Stimulated activated CD4-positive, alpha-beta T cell treated with anti-CD3 and anti-CD28 coated beads, Interleukin-2, amount 100 ng/mL, for 48 hours (primary cell): ENCODE data around the gene GPR160.

Experiments
- DNase-seq, 2 donors: peaks; one replicate each; pipeline ENCODE4 v3.0.0-alpha.2; 2020

GPR160 gene

GRCh38 chr3:170033489-170033888, 4.3 kb upstream of the GPR160 start:
- no peak for DNase-seq

- no peak for DNase-seq
These were observed 777 bp downstream of the GPR160 start for GRCh38 chr3:170038434-170039110.

GRCh38 chr3:170040418-170040817, 2.6 kb downstream of the GPR160 start:
- DNase-seq: no peak

GRCh38 chr3:170043506-170043905, 5.7 kb downstream of the GPR160 start:
- DNase-seq: no peak

GRCh38 chr3:170044271-170044670, 6.5 kb downstream of the GPR160 start:
- DNase-seq: no peak

GRCh38 chr3:170044795-170045244, 7.0 kb downstream of the GPR160 start:
- no peak for DNase-seq

- DNase-seq: no peak
These were observed 8.7 kb downstream of the GPR160 start for GRCh38 chr3:170046269-170047132.

GRCh38 chr3:170047133-170047404, 9.3 kb downstream of the GPR160 start:
- DNase-seq: no peak

- DNase-seq: no peak
These were observed 11.6 kb downstream of the GPR160 start for GRCh38 chr3:170049146-170050000.

- no peak for DNase-seq
These were observed 13.0 kb downstream of the GPR160 start for GRCh38 chr3:170050753-170051152.

- no peak for DNase-seq
These were observed 14.6 kb downstream of the GPR160 start for GRCh38 chr3:170052398-170052797.

GRCh38 chr3:170054204-170054603, 16.4 kb downstream of the GPR160 start:
- no peak for DNase-seq

- peak in 1 of 2 donors; percentile 27 for DNase-seq
These were observed 17.4 kb downstream of the GPR160 start for GRCh38 chr3:170055209-170055608.

GRCh38 chr3:170056710-170057454, 19.1 kb downstream of the GPR160 start:
- DNase-seq: no peak

- no peak for DNase-seq
These were observed 19.8 kb downstream of the GPR160 start for GRCh38 chr3:170057550-170057949.

- DNase-seq: no peak
These were observed 20.3 kb downstream of the GPR160 start for GRCh38 chr3:170058127-170058526.

- no peak for DNase-seq
These were observed 21.7 kb downstream of the GPR160 start for GRCh38 chr3:170059447-170059846.

GRCh38 chr3:170062068-170062467, 24.3 kb downstream of the GPR160 start:
- no peak for DNase-seq

GRCh38 chr3:170062769-170063168, 25.0 kb downstream of the GPR160 start:
- no peak for DNase-seq

- no peak for DNase-seq
These were observed 25.9 kb downstream of the GPR160 start for GRCh38 chr3:170063691-170064090.

GRCh38 chr3:170064108-170064507, 26.3 kb downstream of the GPR160 start:
- no peak for DNase-seq

GRCh38 chr3:170075441-170076091, 37.8 kb downstream of the GPR160 start:
- DNase-seq: no peak
